Thyroid gland (tissue), 4 donors: ENCODE results near the gene CSMD2. TPM values are rescaled to one million over a fixed set of nuclear protein-coding genes. Genes with fewer than 3 reads are reported as not detected.

ENCODE experiments used
- DNase-seq, 2 donors: peaks; one replicate each; pipeline ENCODE4 v3.0.0-alpha.2; 2019
- H3K27ac ChIP-seq, 3 donors: fragments of 200-600 bp; sonication (generic); 1 replicate in 2 of 3; 2 replicates in 1 of 3; pipeline ENCODE4 v1.5.1; 2016 to 2019; ENCODE audit warnings: mild to moderate bottlenecking in 1 of 3, moderate library complexity in 1 of 3
- H3K27me3 ChIP-seq: fragments of 200-600 bp; sonication (generic); one replicate; pipeline ENCODE4 v1.5.1; 2019
- H3K36me3 ChIP-seq, 2 donors: fragments of 200-600 bp; sonication (generic); one replicate each; pipeline ENCODE4 v1.5.1; 2016 to 2019
- H3K4me1 ChIP-seq, 2 donors: fragments of 200-600 bp; sonication (generic); one replicate each; pipeline ENCODE4 v1.5.1; 2017 to 2019
- H3K4me3 ChIP-seq, 3 donors: fragments of 200-600 bp; sonication (generic); replicated peaks in 1 of 3; 1 replicate in 2 of 3; 2 replicates in 1 of 3; pipeline ENCODE4 v1.5.1; 2016; ENCODE audit warnings: mild to moderate bottlenecking in 1 of 3
- H3K9me3 ChIP-seq: fragments of 200-600 bp; sonication (generic); one replicate; pipeline ENCODE4 v1.5.1; 2017
- CTCF ChIP-seq, 6 experiments: fragments of 200-600 bp in 3 of 6; fragments of 450-650 bp in 3 of 6; sonication (generic) in 3 of 6; IDR thresholded peaks; one replicate each; pipeline ENCODE4 v1.5.1; 2016 to 2019; ENCODE audit warnings: antibody characterized with exemption in 6 of 6, mild to moderate bottlenecking in 2 of 6, inconsistent platforms in 1 of 6, moderate library complexity in 1 of 6
- POLR2A ChIP-seq, 2 donors: fragments of 450-650 bp; IDR thresholded peaks; one replicate each; pipeline ENCODE4 v1.6.1; 2017; ENCODE audit warnings: antibody characterized with exemption in 2 of 2, mild to moderate bottlenecking in 2 of 2, moderate library complexity in 1 of 2
- WGBS, 2 donors: methylation state at CpG; one replicate each; pipeline ENCODE4 v1.1.5; 2017; 5-methylcytosine and 5-hydroxymethylcytosine counted together
- intact Hi-C: fragments of 100-400 bp; cut with DNase I; formaldehyde crosslinking; loops from one replicate; pipeline ENCODE4 v1.15.1; 2023
- total RNA-seq, 4 donors: library from RNA; depleted of rRNA; stranded (reverse); fragments of >200 nt; gene quantifications; one replicate each; pipeline ENCODE4 v1.2.3, GENCODE V29; 2016

CSMD2 gene
- total RNA-seq, 4 donors from 2014 or later, result 0.10 to 0.45 (median 0.13) TPM; not detected in 1

GRCh38 chr1:33712186-33712585 is 452.8 kb downstream of the CSMD2 start:
- no peak for TF ChIP-seq POLR2A (IDR thresholded peaks at IDR 0.05)
- no peak for TF ChIP-seq CTCF (IDR thresholded peaks at IDR 0.05)
- WGBS, 2 donors, result 44 to 48% methylated on average over 4 to 6 of the region's 6 CpGs
- DNase-seq, result no peak
- Histone ChIP-seq H3K27me3 (no peaks in the 10 kb centered on the region), H3K4me3 (no peak overlapping the region), H3K27ac (no peak overlapping the region), H3K36me3 (no peaks in the 10 kb centered on the region), H3K4me1 (no peaks in the 10 kb centered on the region), H3K9me3 (no peaks in the 10 kb centered on the region)
- intact Hi-C loops, result no loop called here

DNA sequence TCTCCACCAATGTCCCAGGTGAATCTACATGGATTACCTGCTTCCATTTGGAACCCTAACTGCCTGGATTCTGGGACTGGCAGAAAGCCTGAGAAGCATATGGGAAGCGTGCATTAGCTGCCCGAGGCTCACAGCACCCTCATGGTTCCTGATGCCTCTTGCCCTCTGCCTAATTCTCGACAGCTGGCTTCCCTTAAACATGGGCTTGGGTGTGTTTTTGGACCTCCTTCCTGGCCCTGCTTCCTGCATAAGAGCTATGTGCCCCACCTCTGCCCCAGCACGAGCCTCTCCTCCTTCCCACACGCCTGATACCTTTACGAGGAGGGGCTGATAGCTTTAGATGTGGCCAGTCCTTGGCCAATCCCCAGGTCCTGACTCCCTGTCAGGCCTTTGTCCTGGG is 453.5 kb downstream of the CSMD2 start:
- Histone ChIP-seq H3K27ac (no peak overlapping the region), H3K27me3 (no peaks in the 10 kb centered on the region), H3K36me3 (no peaks in the 10 kb centered on the region), H3K4me1 (no peaks in the 10 kb centered on the region), H3K9me3 (no peaks in the 10 kb centered on the region), H3K4me3 (no peak overlapping the region)
- intact Hi-C loops, result no loop called here
- no peak for TF ChIP-seq CTCF (IDR thresholded peaks at IDR 0.05)
- TF ChIP-seq POLR2A (IDR thresholded peaks at IDR 0.05), result no peak
- no peak for DNase-seq
- WGBS, 2 donors, result 54 to 68% methylated on average over 6 of the region's 6 CpGs

GRCh38 chr1:33710967-33711366 is 454.1 kb downstream of the CSMD2 start:
- DNase-seq, result no peak

GRCh38 chr1:33709783-33710718 is 455.0 kb downstream of the CSMD2 start:
- intact Hi-C loops, result no loop called here
- H3K27me3 ChIP-seq, result peaks cover 4% of the 10 kb centered on the region

More at GRCh38 chr1:33710967-33711366, 454.1 kb downstream of the CSMD2 start:
- Histone ChIP-seq H3K4me3 (no peak overlapping the region), H3K27me3 (no peaks in the 10 kb centered on the region), H3K9me3 (no peaks in the 10 kb centered on the region), H3K4me1 (no peaks in the 10 kb centered on the region), H3K36me3 (no peaks in the 10 kb centered on the region), H3K27ac (no peak overlapping the region)
- intact Hi-C loops, result no loop called here
- no peak for TF ChIP-seq CTCF (IDR thresholded peaks at IDR 0.05)
- TF ChIP-seq POLR2A (IDR thresholded peaks at IDR 0.05), result no peak
- WGBS, 2 donors, result 51 to 52% methylated on average over 2 of the region's 2 CpGs

More at GRCh38 chr1:33709783-33710718, 455.0 kb downstream of the CSMD2 start:
- no peak for TF ChIP-seq POLR2A (IDR thresholded peaks at IDR 0.05)
- TF ChIP-seq CTCF (IDR thresholded peaks at IDR 0.05), result no peak
- 74 to 78% methylated on average over 6 of the region's 6 CpGs for WGBS, 2 donors
- no peak for DNase-seq
- H3K4me3 ChIP-seq, result no peak overlapping the region
- H3K27ac ChIP-seq, result no peak overlapping the region
- no peaks in the 10 kb centered on the region for H3K36me3 ChIP-seq
- no peaks in the 10 kb centered on the region for H3K4me1 ChIP-seq
- no peaks in the 10 kb centered on the region for H3K9me3 ChIP-seq
